Measurements from ENCODE around the gene TBPL2.
A peak's percentile ranks its signal among the peaks of the same experiment; 100 is the strongest.
"Not testable (repeated sequence)": the region's sequence is repeated elsewhere in the genome, so short reads cannot be mapped to it uniquely, and the experiment has no call there.

The TBPL2 gene

GRCh38 chr14:55423969-55424368 lies 16.4 kb downstream of the TBPL2 start:
- Histone ChIP-seq H3K4me1 (ENCODE audit: insufficient read depth, low read length) (no peaks in the 10 kb centered on the region; the same call in 1 of the 2 replicates), H3K27me3 (ENCODE audit: insufficient read depth, low read length) (no peaks in the 10 kb centered on the region), H3K9ac (ENCODE audit: low read depth, low read length) (no peak overlapping the region), H3K27ac (ENCODE audit: low read depth, low read length) (no peak overlapping the region), H3K36me3 (ENCODE audit: insufficient read depth, low read length) (no peaks in the 10 kb centered on the region), H3K4me3 (ENCODE audit: low read length) (no peak overlapping the region), H3K9me3 (ENCODE audit: insufficient read depth, low read depth, low read length) (no peaks in the 10 kb centered on the region)
- WGBS = 29% methylated on average over 1 of the region's 2 CpGs

DNA sequence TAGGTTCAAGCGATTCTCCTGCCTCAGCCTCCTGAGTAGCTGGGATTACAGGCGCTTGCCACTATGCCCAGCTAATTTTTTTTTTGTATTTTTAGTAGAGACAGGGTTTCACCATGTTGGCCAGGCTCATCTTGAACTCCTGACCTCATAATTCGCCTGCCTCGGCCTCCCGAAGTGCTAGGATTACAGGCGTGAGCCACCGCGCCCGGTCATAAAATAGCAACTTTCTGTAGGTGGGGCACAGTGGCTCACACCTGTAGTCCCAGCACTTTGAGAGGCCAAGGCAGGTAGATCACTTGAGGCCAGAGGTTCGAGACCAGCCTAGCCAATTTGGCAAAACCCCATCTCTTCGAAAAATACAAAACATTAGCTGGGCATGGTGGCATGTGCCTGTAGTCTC lies 18.1 kb downstream of the TBPL2 start:
- H3K9me3 ChIP-seq (ENCODE audit: insufficient read depth, low read depth, low read length); H3K36me3 ChIP-seq (ENCODE audit: insufficient read depth, low read length); H3K9ac ChIP-seq (ENCODE audit: low read depth, low read length); H3K27me3 ChIP-seq (ENCODE audit: insufficient read depth, low read length); H3K4me1 ChIP-seq (ENCODE audit: insufficient read depth, low read length); H3K4me3 ChIP-seq (ENCODE audit: low read length); H3K27ac ChIP-seq (ENCODE audit: low read depth, low read length): not testable (repeated sequence)
- WGBS = 90% methylated on average over 11 of the region's 11 CpGs

GRCh38 chr14:55419663-55420062 lies 20.8 kb downstream of the TBPL2 start:
- H3K4me1 ChIP-seq (ENCODE audit: insufficient read depth, low read length) = no peaks in the 10 kb centered on the region
- H3K36me3 ChIP-seq (ENCODE audit: insufficient read depth, low read length) = no peaks in the 10 kb centered on the region
- no peak overlapping the region for H3K27ac ChIP-seq (ENCODE audit: low read depth, low read length)
- no peaks in the 10 kb centered on the region for H3K9me3 ChIP-seq (ENCODE audit: insufficient read depth, low read depth, low read length)
- WGBS = 88% methylated on average over 1 of the region's 1 CpG
- H3K27me3 ChIP-seq (ENCODE audit: insufficient read depth, low read length) = no peaks in the 10 kb centered on the region; the same call in 1 of the 2 replicates
- no peak overlapping the region for H3K4me3 ChIP-seq (ENCODE audit: low read length)
- H3K9ac ChIP-seq (ENCODE audit: low read depth, low read length) = no peak overlapping the region

- no peak overlapping the region for H3K4me3 ChIP-seq (ENCODE audit: low read length)
- WGBS = 87% methylated on average over 6 of the region's 6 CpGs
- no peak overlapping the region for H3K9ac ChIP-seq (ENCODE audit: low read depth, low read length)
Observed at GRCh38 chr14:55418411-55418810, 22.0 kb downstream of the TBPL2 start.

GRCh38 chr14:55417955-55418354 lies 22.5 kb downstream of the TBPL2 start:
- H3K27ac ChIP-seq (ENCODE audit: low read depth, low read length) = no peak overlapping the region

More at GRCh38 chr14:55418411-55418810, 22.0 kb downstream of the TBPL2 start:
- no peaks in the 10 kb centered on the region; the same call in 1 of the 2 replicates for H3K27me3 ChIP-seq (ENCODE audit: insufficient read depth, low read length)
- H3K4me1 ChIP-seq (ENCODE audit: insufficient read depth, low read length) = no peaks in the 10 kb centered on the region
- H3K9me3 ChIP-seq (ENCODE audit: insufficient read depth, low read depth, low read length) = no peaks in the 10 kb centered on the region
- no peaks in the 10 kb centered on the region for H3K36me3 ChIP-seq (ENCODE audit: insufficient read depth, low read length)
- H3K27ac ChIP-seq (ENCODE audit: low read depth, low read length) = no peak overlapping the region

GRCh38 chr14:55416866-55417265 lies 23.6 kb downstream of the TBPL2 start:
- H3K27me3 ChIP-seq (ENCODE audit: insufficient read depth, low read length) = no peaks in the 10 kb centered on the region; the same call in 1 of the 2 replicates
- H3K36me3 ChIP-seq (ENCODE audit: insufficient read depth, low read length) = no peaks in the 10 kb centered on the region
- H3K4me1 ChIP-seq (ENCODE audit: insufficient read depth, low read length) = peaks cover 5% of the 10 kb centered on the region; the same call in 1 of the 2 replicates
- H3K9me3 ChIP-seq (ENCODE audit: insufficient read depth, low read depth, low read length) = no peaks in the 10 kb centered on the region
- H3K27ac ChIP-seq (ENCODE audit: low read depth, low read length) = no peak overlapping the region
- 80% methylated on average over 1 of the region's 5 CpGs for WGBS
- H3K4me3 ChIP-seq (ENCODE audit: low read length) = no peak overlapping the region
- no peak overlapping the region for H3K9ac ChIP-seq (ENCODE audit: low read depth, low read length)

More at GRCh38 chr14:55417955-55418354, 22.5 kb downstream of the TBPL2 start:
- Histone ChIP-seq H3K36me3 (ENCODE audit: insufficient read depth, low read length) (no peaks in the 10 kb centered on the region), H3K4me3 (ENCODE audit: low read length) (no peak overlapping the region), H3K9ac (ENCODE audit: low read depth, low read length) (no peak overlapping the region), H3K9me3 (ENCODE audit: insufficient read depth, low read depth, low read length) (no peaks in the 10 kb centered on the region), H3K27me3 (ENCODE audit: insufficient read depth, low read length) (no peaks in the 10 kb centered on the region; the same call in 1 of the 2 replicates), H3K4me1 (ENCODE audit: insufficient read depth, low read length) (no peaks in the 10 kb centered on the region)

DNA sequence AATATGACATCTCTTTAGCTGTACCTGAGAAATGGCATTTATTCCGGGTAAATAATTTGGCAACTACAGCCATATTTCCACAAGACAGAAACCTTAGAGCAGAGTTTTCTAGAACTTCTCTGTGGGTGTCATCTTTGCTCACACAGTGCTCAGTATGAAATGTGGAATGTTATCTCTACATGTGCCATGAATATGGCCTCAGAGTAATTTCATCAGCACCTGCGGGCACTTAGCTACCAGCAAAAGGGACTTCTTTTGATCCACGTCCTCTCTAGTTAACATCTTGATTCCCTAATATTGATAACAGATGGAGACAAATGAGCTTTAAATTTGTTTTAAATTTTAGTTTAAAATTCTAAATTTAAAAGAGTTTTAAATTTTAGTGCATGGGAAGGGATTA lies 25.9 kb downstream of the TBPL2 start:
- no peaks in the 10 kb centered on the region for H3K36me3 ChIP-seq (ENCODE audit: insufficient read depth, low read length)
- H3K9ac ChIP-seq (ENCODE audit: low read depth, low read length) = no peak overlapping the region
- no peaks in the 10 kb centered on the region for H3K9me3 ChIP-seq (ENCODE audit: insufficient read depth, low read depth, low read length)
- H3K4me1 ChIP-seq (ENCODE audit: insufficient read depth, low read length) = peaks cover 13% of the 10 kb centered on the region; the same call in 1 of the 2 replicates
- no peak overlapping the region for H3K27ac ChIP-seq (ENCODE audit: low read depth, low read length)
- H3K27me3 ChIP-seq (ENCODE audit: insufficient read depth, low read length) = no peaks in the 10 kb centered on the region; the same call in 1 of the 2 replicates
- no peak overlapping the region for H3K4me3 ChIP-seq (ENCODE audit: low read length)
- 95% methylated on average over 3 of the region's 3 CpGs for WGBS

DNA sequence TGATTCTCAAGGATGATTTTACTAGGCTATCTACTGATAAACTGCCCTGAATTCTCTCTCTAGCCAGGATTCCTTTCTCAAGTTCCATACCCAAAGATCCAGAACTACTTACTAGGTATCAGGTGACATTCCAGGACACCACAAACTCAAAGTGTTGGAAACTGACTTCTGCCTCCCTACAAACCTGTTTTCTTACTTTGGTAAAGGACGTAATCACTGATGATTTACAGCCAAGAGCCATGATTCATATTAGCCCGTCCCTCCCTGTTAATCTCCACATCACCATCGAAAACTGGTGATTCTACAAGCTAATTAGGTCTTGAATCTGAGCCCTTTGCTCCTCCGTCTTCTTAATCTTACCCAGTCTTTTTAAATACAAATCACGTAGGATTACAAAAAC lies 27.7 kb downstream of the TBPL2 start:
- H3K4me1 ChIP-seq (ENCODE audit: insufficient read depth, low read length) = peaks cover 18% of the 10 kb centered on the region; the same call in 1 of the 2 replicates
- no peak overlapping the region for H3K27ac ChIP-seq (ENCODE audit: low read depth, low read length)
- WGBS = 87% methylated on average over 5 of the region's 5 CpGs
- no peak overlapping the region for H3K9ac ChIP-seq (ENCODE audit: low read depth, low read length)
- H3K4me3 ChIP-seq (ENCODE audit: low read length) = no peak overlapping the region
- no peaks in the 10 kb centered on the region for H3K9me3 ChIP-seq (ENCODE audit: insufficient read depth, low read depth, low read length)
- no peaks in the 10 kb centered on the region for H3K36me3 ChIP-seq (ENCODE audit: insufficient read depth, low read length)
- no peaks in the 10 kb centered on the region; the same call in 1 of the 2 replicates for H3K27me3 ChIP-seq (ENCODE audit: insufficient read depth, low read length)

DNA sequence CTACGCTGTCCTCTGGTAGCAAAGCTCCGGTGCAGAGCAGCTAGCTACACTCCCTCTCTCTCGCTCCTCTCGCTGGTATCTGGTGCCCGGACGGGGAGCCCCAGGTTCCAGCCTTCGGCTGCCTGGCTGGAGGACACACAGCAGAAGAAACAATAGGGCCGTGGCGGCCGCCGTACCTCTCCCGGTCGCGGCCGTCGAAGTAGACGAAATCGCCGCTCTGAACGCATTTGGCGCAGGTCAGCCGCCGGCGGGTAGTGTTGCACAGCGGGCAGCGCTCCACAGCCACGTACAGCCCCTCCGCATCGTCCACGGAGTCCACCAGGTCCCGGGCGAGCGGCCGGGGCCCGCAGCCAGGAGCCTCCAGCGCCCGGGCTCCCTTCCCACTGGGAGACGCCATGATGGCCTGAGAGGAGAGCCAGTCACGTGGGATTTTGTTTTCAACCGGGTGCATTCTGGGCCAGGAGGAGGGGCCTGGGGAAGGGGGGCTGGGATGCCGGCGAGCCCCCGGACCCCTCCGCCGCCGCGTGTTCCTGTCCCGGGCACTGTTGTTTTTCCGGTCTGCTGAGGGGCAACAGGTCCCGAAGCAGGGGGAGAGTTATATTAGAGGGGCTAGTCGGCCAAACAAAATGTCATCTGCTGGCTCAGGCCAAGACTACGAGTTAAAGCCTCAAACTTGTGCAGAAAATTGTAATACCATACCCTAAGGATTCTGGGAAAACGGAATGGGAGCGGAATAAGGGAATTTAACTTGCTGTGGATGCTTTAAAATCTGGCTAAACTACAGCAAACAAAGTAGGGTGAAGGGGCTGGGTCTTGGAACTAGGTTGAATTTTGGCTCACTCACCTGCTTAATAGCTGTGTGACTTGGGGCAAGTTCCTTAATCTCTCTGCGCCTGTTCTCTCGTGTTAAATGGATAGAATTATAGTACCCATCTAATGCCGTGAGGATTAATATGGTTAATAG lies 28.7 kb downstream of the TBPL2 start, which contains the start of gene ATG14:
TSS of gene ATG14 (minus strand) at position 405 of the 964 bp plus-strand sequence. CDS start at position 397, 8 bp downstream.
- H3K36me3 ChIP-seq (ENCODE audit: insufficient read depth, low read length) = no peaks in the 10 kb centered on the region
- peak within 1 kb of the TSS; percentile 71 for H3K27ac ChIP-seq (ENCODE audit: low read depth, low read length)
- H3K4me3 ChIP-seq (ENCODE audit: low read length) = peak within 1 kb of the TSS; percentile 96
- WGBS = 4% methylated on average over 56 of the region's 57 CpGs
- H3K9ac ChIP-seq (ENCODE audit: low read depth, low read length) = peak within 1 kb of the TSS; percentile 93
- H3K9me3 ChIP-seq (ENCODE audit: insufficient read depth, low read depth, low read length) = no peaks in the 10 kb centered on the region
- no peaks in the 10 kb centered on the region; the same call in 1 of the 2 replicates for H3K27me3 ChIP-seq (ENCODE audit: insufficient read depth, low read length)
- peaks cover 18% of the 10 kb centered on the region; the same call in 1 of the 2 replicates for H3K4me1 ChIP-seq (ENCODE audit: insufficient read depth, low read length)

GRCh38 chr14:55410876-55411275 lies 29.5 kb downstream of the TBPL2 start:
- Histone ChIP-seq H3K9me3 (ENCODE audit: insufficient read depth, low read depth, low read length) (no peaks in the 10 kb centered on the region), H3K9ac (ENCODE audit: low read depth, low read length) (peak overlapping the region; percentile 93), H3K36me3 (ENCODE audit: insufficient read depth, low read length) (no peaks in the 10 kb centered on the region), H3K27me3 (ENCODE audit: insufficient read depth, low read length) (no peaks in the 10 kb centered on the region; the same call in 1 of the 2 replicates), H3K4me1 (ENCODE audit: insufficient read depth, low read length) (peaks cover 18% of the 10 kb centered on the region; the same call in 1 of the 2 replicates), H3K4me3 (ENCODE audit: low read length) (peak overlapping the region; percentile 96), H3K27ac (ENCODE audit: low read depth, low read length) (no peak overlapping the region)
- WGBS = 54% methylated on average over 2 of the region's 4 CpGs

DNA sequence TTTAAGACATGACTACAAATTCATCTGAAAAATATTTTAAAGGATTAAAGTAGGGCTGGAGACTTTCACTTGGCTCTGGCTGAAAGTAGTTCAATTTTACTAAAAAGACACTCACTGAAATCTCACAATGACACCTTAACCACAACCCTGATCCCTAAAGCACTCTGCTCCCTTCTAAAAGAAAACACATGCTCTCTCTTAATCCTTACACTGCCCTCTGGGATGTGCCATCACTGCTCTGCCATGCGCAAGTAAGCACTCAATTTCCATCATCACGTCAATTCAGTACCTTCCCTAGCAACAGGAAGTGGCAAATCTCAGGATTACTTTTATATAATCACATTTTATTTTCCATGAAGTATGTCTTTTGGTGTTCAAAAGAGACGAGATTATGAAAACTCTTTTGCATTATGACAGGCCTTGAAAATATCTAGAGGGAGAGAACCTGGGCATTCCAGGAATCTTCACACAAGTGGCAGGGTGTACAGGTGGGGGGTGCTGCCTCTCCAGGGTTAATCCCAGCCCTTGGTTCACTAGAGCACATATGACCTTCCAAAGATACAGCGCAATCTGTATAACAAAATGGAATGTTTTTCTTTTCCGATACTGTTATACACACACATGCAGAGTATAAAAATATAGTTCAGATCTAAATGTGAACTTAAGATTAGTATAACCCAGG lies 36.1 kb downstream of the TBPL2 start:
- H3K9ac ChIP-seq (ENCODE audit: low read depth, low read length) = no peak overlapping the region
- 85% methylated on average over 3 of the region's 5 CpGs for WGBS
- no peaks in the 10 kb centered on the region for H3K27me3 ChIP-seq (ENCODE audit: insufficient read depth, low read length)
- no peaks in the 10 kb centered on the region for H3K9me3 ChIP-seq (ENCODE audit: insufficient read depth, low read depth, low read length)
- H3K27ac ChIP-seq (ENCODE audit: low read depth, low read length) = no peak overlapping the region
- no peak overlapping the region for H3K4me3 ChIP-seq (ENCODE audit: low read length)
- 0 out of 2 replicates have a peak, but pooled peaks cover 4% of the 10 kb centered on the region for H3K4me1 ChIP-seq (ENCODE audit: insufficient read depth, low read length)
- no peaks in the 10 kb centered on the region for H3K36me3 ChIP-seq (ENCODE audit: insufficient read depth, low read length)

Data from HUES64 (cell line).